Measurements from ENCODE around the gene FFAR1.
A peak's percentile ranks its signal among the peaks of the same experiment; 100 is the strongest.

Gene FFAR1

DNA sequence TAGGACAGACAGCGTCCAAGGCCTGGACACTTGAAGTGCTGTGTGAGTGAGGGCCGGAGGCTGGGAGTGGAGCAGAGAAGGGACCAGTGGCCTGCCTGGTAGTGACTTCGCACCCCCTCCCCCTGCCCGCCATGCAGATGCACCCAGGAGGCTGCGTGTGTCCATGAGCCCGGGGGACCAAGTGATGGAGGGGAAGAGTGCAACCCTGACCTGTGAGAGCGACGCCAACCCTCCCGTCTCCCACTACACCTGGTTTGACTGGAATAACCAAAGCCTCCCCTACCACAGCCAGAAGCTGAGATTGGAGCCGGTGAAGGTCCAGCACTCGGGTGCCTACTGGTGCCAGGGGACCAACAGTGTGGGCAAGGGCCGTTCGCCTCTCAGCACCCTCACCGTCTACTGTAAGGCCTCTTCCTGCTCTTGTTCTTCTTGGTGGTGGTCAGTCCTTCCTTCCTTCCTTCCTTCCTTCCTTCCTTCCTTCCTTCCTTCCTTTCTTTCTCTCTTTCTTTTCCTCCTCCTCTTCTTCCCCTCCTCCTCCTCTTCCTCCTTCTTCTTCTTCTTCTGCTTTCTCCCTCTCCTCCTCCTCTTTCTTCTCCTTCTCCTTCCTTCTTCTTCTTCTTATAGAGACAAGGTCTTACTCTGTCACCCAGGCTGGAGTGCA lies 6.0 kb upstream of the FFAR1 start:
- no peak overlapping the region for H3K4me3 Mint-ChIP-seq
- H3K36me3 Mint-ChIP-seq: peaks cover 38% of the 10 kb centered on the region
- ATAC-seq (ENCODE audit: low read depth) (no peak), DNase-seq (ENCODE audit: low spot score in 2 of 2) (no peak)
- peaks cover 50% of the 10 kb centered on the region for H3K4me1 Mint-ChIP-seq
- peak overlapping the region; percentile 51 for H3K27ac Mint-ChIP-seq
- H3K9me3 Mint-ChIP-seq: no peaks in the 10 kb centered on the region
- no peaks in the 10 kb centered on the region for H3K27me3 Mint-ChIP-seq

DNA sequence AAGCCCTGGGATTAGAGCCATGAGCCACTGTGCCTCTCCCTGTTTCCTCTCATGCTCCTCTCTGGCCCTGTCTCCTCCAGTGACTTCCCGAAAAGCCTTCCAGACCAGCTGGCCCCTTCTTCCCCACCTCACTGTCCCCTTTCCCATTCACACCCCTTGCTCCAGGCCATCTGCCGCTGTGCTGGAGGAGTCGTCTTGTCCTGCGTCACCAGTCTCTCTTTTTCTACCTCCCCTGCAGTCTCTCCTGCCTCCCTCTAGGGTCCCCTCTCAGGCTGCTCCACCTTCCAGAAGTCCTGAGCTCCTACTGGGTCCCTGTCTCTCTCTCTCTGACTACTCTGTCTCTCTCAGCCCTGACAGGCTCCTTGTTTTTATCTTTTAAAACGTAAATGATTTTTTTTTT lies 5.3 kb upstream of the FFAR1 start:
- Mint-ChIP-seq H3K4me3 (no peak overlapping the region), H3K27ac (peak overlapping the region; percentile 51)

DNA sequence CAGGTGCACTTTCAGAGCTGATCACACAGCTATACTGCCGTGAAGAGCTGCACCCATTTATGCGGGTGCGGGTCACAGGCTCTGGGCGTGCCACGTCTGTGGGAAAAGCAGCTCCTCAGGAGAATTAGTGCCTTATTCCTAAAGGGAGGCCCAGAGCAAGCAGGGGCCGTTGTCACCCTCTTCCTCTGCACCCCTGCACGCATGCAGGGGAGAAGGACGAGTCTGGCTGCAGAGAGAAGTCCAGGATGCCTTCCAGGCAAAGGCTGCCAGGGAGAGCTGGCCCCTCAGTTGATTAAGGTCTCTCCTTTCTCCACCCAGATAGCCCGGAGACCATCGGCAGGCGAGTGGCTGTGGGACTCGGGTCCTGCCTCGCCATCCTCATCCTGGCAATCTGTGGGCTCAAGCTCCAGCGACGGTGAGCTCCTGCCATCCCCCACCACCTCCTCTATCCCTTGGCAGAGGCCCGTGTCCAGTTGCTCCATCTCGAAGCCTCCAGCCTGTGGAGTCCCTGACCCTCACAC lies 3.1 kb upstream of the FFAR1 start:
- H3K27me3 Mint-ChIP-seq: no peaks in the 10 kb centered on the region
- peaks cover 28% of the 10 kb centered on the region for H3K36me3 Mint-ChIP-seq
- H3K4me3 Mint-ChIP-seq: no peak overlapping the region
- H3K9me3 Mint-ChIP-seq: no peaks in the 10 kb centered on the region
- DNase-seq (ENCODE audit: low spot score in 2 of 2) (no peak), ATAC-seq (ENCODE audit: low read depth) (no peak)
- H3K4me1 Mint-ChIP-seq: peaks cover 63% of the 10 kb centered on the region
- peak overlapping the region; percentile 97 for H3K27ac Mint-ChIP-seq

More for the DNA sequence above, 5.3 kb upstream of the FFAR1 start:
- H3K27me3 Mint-ChIP-seq: no peaks in the 10 kb centered on the region
- DNase-seq (ENCODE audit: low spot score in 2 of 2): no peak
- H3K9me3 Mint-ChIP-seq: no peaks in the 10 kb centered on the region
- peaks cover 50% of the 10 kb centered on the region for H3K4me1 Mint-ChIP-seq
- peaks cover 32% of the 10 kb centered on the region for H3K36me3 Mint-ChIP-seq
- no peak for ATAC-seq (ENCODE audit: low read depth)

DNA sequence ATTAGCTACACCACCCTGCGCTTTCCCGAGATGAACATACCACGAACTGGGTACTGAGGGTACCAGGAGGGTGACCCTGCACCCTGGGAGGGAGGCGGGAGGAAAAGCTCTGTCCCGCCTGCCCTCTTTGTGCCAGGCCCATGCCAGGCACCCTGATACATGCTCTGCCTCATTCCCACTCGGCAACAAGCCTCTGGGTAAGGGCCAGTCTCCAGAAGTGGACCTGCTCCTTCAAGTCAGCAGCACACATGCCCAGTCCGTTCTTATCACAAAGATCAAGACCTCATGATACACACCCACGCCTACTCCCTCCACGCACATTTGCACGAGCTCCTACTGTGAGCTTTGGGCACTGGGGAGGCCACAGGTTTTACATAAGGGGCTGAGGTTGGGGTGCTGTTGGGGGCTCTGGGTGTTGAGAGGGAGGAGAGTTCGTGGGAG lies 2.0 kb upstream of the FFAR1 start:
- DNase-seq (ENCODE audit: low spot score in 2 of 2) (no peak), ATAC-seq (ENCODE audit: low read depth) (no peak)
- peak overlapping the region; percentile 97 for H3K27ac Mint-ChIP-seq
- H3K27me3 Mint-ChIP-seq: no peaks in the 10 kb centered on the region
- peaks cover 26% of the 10 kb centered on the region for H3K36me3 Mint-ChIP-seq
- no peaks in the 10 kb centered on the region for H3K9me3 Mint-ChIP-seq
- peaks cover 70% of the 10 kb centered on the region for H3K4me1 Mint-ChIP-seq
- peak overlapping the region; percentile 67 for H3K4me3 Mint-ChIP-seq

DNA sequence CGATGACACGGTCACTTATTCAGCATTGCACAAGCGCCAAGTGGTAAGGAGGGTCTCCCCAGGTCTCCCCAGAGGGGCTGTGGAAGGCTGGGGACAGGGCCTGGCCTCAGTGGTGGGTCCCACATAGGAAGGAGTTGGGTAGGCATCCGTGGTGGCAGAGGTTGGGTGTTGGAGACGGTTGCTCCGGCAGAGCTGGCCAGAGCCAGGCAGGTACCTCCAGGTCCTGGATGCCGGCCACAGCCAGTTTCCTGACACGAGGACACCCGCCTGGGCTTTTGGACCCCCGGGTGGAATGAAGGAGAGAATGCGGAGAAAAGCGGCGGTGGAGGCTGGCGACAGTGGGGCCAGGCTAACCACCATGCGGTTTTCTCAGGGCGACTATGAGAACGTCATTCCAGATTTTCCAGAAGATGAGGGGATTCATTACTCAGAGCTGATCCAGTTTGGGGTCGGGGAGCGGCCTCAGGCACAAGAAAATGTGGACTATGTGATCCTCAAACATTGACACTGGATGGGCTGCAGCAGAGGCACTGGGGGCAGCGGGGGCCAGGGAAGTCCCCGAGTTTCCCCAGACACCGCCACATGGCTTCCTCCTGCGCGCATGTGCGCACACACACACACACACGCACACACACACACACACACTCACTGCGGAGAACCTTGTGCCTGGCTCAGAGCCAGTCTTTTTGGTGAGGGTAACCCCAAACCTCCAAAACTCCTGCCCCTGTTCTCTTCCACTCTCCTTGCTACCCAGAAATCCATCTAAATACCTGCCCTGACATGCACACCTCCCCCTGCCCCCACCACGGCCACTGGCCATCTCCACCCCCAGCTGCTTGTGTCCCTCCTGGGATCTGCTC lies 1.3 kb upstream of the FFAR1 start:
- Mint-ChIP-seq H3K4me1 (peaks cover 74% of the 10 kb centered on the region), H3K27me3 (no peaks in the 10 kb centered on the region), H3K4me3 (peak overlapping the region; percentile 67), H3K27ac (peak overlapping the region; percentile 97), H3K36me3 (peaks cover 22% of the 10 kb centered on the region), H3K9me3 (no peaks in the 10 kb centered on the region)
- ATAC-seq (ENCODE audit: low read depth) (peak; percentile 61), DNase-seq (ENCODE audit: low spot score in 2 of 2) (peak; percentile 78 to 84)

DNA sequence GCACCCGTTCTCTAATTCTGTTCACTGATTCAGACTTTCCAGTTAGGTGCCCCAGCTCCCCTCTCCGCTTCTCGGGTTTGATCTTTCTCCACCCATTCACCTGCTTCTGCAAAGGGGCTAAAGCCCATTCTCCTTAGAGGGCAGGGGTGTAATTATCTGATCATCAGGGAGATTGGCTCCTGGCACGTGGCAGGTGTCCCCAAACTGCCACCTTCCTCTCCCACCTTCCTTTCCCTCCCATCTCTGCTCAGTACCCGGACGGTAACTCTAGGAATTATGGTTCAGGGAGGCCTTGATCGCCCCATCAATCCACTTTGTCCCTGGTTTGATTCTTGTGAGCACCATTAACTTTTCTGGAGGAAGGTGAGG lies 212 bp downstream of the FFAR1 start:
- no peaks in the 10 kb centered on the region for H3K27me3 Mint-ChIP-seq
- DNase-seq (ENCODE audit: low spot score in 2 of 2) (no peak), ATAC-seq (ENCODE audit: low read depth) (no peak)
- peak overlapping the region; percentile 35 for H3K4me3 Mint-ChIP-seq
- peaks cover 70% of the 10 kb centered on the region for H3K4me1 Mint-ChIP-seq
- H3K36me3 Mint-ChIP-seq: peaks cover 13% of the 10 kb centered on the region
- peak overlapping the region; percentile 97 for H3K27ac Mint-ChIP-seq
- H3K9me3 Mint-ChIP-seq: no peaks in the 10 kb centered on the region

DNA sequence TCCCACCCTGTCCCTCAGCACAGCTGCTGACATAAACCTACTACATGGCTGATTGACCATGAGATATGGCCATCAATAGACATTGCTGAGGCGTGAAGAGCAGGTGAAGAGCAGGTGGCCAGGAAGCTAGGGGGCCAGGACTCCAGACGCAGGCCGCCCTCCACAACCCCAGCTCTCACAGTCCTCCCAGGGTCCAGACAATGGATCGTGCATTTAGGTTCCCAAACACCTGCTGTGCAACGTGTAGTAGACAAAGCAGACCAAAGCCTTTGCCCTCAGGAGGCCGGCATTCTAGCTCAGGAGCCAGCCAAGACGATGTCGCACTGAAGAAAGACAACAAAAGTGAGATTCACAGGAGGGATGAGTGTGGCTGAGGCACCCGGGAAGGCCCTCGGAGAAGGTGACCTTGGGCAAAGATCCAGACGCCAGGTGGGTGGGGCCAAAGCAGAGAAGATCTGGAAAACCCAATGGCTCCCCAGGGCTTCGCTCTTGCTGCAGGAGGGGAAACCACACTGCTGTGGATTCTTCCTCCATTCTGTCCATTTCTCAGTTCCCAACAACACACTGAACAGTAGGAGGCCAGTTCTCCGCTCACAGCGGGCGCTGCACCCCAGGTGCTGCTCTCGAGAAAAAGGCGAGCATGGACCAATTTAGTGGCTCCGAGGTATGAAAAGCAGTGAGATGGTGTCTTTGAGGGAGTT lies 1.4 kb downstream of the FFAR1 start:
- Mint-ChIP-seq H3K27me3 (no peaks in the 10 kb centered on the region), H3K36me3 (peaks cover 8% of the 10 kb centered on the region), H3K9me3 (no peaks in the 10 kb centered on the region), H3K4me3 (peak overlapping the region; percentile 39), H3K4me1 (peaks cover 65% of the 10 kb centered on the region), H3K27ac (peak overlapping the region; percentile 75)
- DNase-seq (ENCODE audit: low spot score in 2 of 2) (peak in 1 of 2 donors; percentile 32), ATAC-seq (ENCODE audit: low read depth) (no peak)

DNA sequence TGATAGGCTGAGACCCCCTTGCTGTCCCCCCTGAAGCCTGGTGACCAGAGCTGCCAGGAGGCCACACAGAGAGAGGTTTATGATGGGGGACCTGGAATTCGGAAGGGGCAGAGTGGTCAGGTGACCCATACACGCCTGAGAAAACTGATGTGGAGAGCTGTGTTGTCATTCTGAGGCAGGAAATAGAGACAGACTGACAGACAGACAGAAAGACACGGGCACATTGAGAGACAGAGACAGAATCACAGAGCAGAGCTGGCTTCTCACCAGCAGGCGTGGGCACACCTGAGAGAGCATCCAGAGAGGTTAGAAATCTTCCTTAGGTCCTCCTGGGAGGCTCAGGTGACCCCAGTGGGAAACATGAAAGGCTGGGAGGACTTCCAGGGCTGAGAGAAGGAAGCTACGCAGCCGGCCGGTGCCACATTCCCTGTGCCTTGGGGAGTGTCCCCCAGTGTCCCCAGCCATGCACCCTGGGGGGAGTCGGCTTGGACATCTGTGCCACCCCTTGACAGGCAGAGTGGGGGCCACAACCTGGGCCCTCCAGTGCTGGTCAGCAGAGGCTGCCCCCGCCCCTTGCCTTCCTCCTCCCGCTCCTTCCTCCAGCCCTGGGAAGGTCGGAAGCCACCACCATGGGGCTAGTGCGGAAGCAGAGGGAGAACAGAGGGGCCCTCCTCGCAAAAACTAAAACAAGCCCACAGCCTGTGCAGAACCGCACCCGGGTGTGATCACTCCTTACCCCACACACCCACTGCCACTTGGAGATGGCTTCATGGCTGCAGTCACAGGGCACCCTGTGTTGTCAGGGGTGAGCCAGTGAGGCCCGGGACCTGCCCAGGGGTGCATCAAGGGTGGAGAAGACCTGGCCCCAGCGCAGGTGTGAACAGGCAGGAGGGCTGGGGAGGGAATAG lies 2.2 kb downstream of the FFAR1 start:
- Mint-ChIP-seq H3K27ac (peak overlapping the region; percentile 75), H3K27me3 (no peaks in the 10 kb centered on the region), H3K9me3 (no peaks in the 10 kb centered on the region), H3K4me1 (peaks cover 58% of the 10 kb centered on the region), H3K4me3 (no peak overlapping the region), H3K36me3 (peaks cover 4% of the 10 kb centered on the region)
- DNase-seq (ENCODE audit: low spot score in 2 of 2) (peak in 1 of 2 donors; percentile 42), ATAC-seq (ENCODE audit: low read depth) (no peak)

DNA sequence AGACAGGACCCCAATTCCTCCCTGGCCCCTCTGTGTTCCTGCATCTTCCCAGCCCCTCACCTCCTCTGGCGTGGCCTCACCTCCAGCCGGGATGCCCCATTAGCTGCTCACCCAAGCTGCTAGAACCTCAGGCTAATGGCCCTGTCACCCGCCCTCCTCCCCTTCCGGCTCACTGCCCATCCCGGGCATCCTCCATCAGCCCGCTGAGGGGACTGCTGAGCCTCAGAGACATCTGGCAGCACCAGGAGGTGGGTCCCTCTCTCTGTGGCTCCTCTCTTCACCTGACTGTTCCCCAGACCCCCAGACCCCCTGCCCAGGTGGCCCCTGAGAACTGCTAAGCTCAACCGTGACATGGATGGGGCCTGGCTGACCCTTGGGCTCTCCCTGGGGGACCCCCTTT lies 2.9 kb downstream of the FFAR1 start:
- Mint-ChIP-seq H3K27me3 (no peaks in the 10 kb centered on the region), H3K36me3 (peaks cover 3% of the 10 kb centered on the region), H3K4me1 (peaks cover 54% of the 10 kb centered on the region), H3K9me3 (no peaks in the 10 kb centered on the region), H3K27ac (peak overlapping the region; percentile 74), H3K4me3 (no peak overlapping the region)
- ATAC-seq (ENCODE audit: low read depth): no peak
- DNase-seq (ENCODE audit: low spot score in 2 of 2): no peak

DNA sequence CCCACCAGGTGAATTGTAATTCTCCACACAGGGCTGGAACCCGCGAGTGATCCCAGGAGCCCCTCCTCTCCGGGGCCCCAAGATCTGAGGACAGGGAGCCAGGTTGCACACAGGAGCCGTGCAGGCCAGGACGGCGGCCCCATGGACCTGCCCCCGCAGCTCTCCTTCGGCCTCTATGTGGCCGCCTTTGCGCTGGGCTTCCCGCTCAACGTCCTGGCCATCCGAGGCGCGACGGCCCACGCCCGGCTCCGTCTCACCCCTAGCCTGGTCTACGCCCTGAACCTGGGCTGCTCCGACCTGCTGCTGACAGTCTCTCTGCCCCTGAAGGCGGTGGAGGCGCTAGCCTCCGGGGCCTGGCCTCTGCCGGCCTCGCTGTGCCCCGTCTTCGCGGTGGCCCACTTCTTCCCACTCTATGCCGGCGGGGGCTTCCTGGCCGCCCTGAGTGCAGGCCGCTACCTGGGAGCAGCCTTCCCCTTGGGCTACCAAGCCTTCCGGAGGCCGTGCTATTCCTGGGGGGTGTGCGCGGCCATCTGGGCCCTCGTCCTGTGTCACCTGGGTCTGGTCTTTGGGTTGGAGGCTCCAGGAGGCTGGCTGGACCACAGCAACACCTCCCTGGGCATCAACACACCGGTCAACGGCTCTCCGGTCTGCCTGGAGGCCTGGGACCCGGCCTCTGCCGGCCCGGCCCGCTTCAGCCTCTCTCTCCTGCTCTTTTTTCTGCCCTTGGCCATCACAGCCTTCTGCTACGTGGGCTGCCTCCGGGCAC lies 3.9 kb downstream of the FFAR1 start:
- Mint-ChIP-seq H3K4me1 (peaks cover 44% of the 10 kb centered on the region), H3K27me3 (peaks cover 2% of the 10 kb centered on the region), H3K9me3 (no peaks in the 10 kb centered on the region), H3K36me3 (no peaks in the 10 kb centered on the region), H3K27ac (no peak overlapping the region), H3K4me3 (no peak overlapping the region)
- DNase-seq (ENCODE audit: low spot score in 2 of 2) (no peak), ATAC-seq (ENCODE audit: low read depth) (no peak)

DNA sequence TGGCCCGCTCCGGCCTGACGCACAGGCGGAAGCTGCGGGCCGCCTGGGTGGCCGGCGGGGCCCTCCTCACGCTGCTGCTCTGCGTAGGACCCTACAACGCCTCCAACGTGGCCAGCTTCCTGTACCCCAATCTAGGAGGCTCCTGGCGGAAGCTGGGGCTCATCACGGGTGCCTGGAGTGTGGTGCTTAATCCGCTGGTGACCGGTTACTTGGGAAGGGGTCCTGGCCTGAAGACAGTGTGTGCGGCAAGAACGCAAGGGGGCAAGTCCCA lies 4.4 kb downstream of the FFAR1 start:
- peaks cover 2% of the 10 kb centered on the region for H3K27me3 Mint-ChIP-seq
- ATAC-seq (ENCODE audit: low read depth): no peak
- H3K9me3 Mint-ChIP-seq: no peaks in the 10 kb centered on the region
- H3K36me3 Mint-ChIP-seq: no peaks in the 10 kb centered on the region
- H3K4me3 Mint-ChIP-seq: no peak overlapping the region
- H3K4me1 Mint-ChIP-seq: peaks cover 39% of the 10 kb centered on the region
- DNase-seq (ENCODE audit: low spot score in 2 of 2): no peak
- H3K27ac Mint-ChIP-seq: no peak overlapping the region

DNA sequence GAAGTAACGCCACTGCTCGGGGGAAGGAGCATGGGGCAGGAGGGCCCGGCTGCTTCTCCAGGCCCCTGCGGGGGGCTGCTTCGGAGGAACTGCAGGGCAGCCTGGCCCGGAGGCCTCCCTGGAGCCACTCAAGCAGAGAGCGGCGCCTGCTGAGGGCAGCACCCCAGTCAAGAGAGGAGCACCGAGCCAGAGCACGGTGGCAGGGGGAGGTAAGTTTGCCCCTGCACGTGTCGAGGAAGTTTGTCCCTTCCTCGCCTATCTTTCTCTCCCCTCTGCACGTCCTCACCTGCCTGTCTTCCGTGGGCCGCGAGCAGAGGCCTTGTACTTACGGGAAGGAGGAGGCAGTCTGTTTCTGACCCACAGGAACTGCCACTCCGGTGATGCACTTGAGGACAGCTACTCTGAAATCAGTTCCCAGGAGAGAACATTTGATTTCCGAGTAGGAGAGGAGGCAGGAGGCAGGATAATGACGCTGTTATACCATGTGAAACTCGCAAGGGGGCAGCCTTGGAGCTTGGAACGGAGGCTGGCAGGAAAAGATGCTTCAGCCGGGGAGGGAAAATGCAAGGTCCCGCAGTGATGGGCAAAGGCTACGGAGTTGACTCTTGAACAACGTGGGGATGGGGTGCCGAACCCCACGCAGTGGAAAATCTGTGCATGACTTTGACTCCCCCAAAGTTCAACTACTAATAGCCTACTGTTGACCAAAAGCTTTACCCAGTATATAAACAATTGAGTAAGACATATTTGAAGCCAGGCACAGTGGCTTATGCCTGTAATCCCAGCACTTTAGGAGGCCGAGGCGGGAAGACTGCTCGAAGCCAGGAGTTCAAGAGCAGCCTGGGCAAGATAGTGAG lies 5.0 kb downstream of the FFAR1 start:
- DNase-seq (ENCODE audit: low spot score in 2 of 2): peak; percentile 62 to 69
- peaks cover 34% of the 10 kb centered on the region for H3K4me1 Mint-ChIP-seq
- peaks cover 2% of the 10 kb centered on the region for H3K27me3 Mint-ChIP-seq
- ATAC-seq (ENCODE audit: low read depth): peak; percentile 54
- H3K36me3 Mint-ChIP-seq: no peaks in the 10 kb centered on the region
- H3K9me3 Mint-ChIP-seq: no peaks in the 10 kb centered on the region
- no peak overlapping the region for H3K27ac Mint-ChIP-seq
- no peak overlapping the region for H3K4me3 Mint-ChIP-seq

All from memory B cell (primary cell).